H1 (cell line): ENCODE measurements around the gene ZNF595. TPM values are rescaled to one million over a fixed set of nuclear protein-coding genes. Genes with fewer than 3 reads are reported as not detected.

Source experiments
- CHD2 ChIP-seq: IDR thresholded peaks from 2 replicates; pipeline ENCODE4 v1.6.1; 2012; ENCODE audit warnings: low read length, improper control_type of control experiment
- CHD7 ChIP-seq: fragments of 300-600 bp; sonication (generic); IDR thresholded peaks from 2 replicates; pipeline ENCODE4 v1.7.1; 2012; ENCODE audit warnings: low read length, moderate library complexity, mild to moderate bottlenecking, inconsistent platforms; ENCODE audit not compliant: insufficient replicate concordance
- CREB1 ChIP-seq: IDR thresholded peaks from 2 replicates; pipeline ENCODE4 v1.6.1; 2012; ENCODE audit warnings: inconsistent platforms
- EP300 ChIP-seq, 2 experiments: IDR thresholded peaks; 1 replicate in 1 of 2; 2 replicates in 1 of 2; pipeline ENCODE4 v1.6.1; 2011 to 2012; ENCODE audit warnings: low read depth in 2 of 2, low read length in 2 of 2, mild to moderate bottlenecking in 2 of 2, borderline replicate concordance in 1 of 2, inconsistent platforms in 1 of 2, moderate library complexity in 1 of 2
- MAFK ChIP-seq: IDR thresholded peaks from 2 replicates; pipeline ENCODE4 v1.6.1; 2012; ENCODE audit warnings: low read depth, mild to moderate bottlenecking, improper control_type of control experiment, low read length
- PHF8 ChIP-seq: fragments of 200-600 bp; sonication (generic); conservative IDR thresholded peaks from 2 replicates; pipeline ENCODE4 v1.7.1; 2012; ENCODE audit warnings: low read depth, mild to moderate bottlenecking, inconsistent platforms, low read length, moderate library complexity
- POLR2A ChIP-seq, 2 experiments: IDR thresholded peaks; 1 replicate in 1 of 2; 2 replicates in 1 of 2; pipeline ENCODE4 v1.6.1; 2011; ENCODE audit warnings: low read depth in 2 of 2, low read length in 2 of 2, mild to moderate bottlenecking in 2 of 2; ENCODE audit errors: control extremely low read depth in 1 of 2
- SAP30 ChIP-seq: fragments of 300-600 bp; sonication (generic); IDR thresholded peaks from 2 replicates; pipeline ENCODE4 v1.7.1; 2012; ENCODE audit warnings: low read length, moderate library complexity, mild to moderate bottlenecking, inconsistent platforms; ENCODE audit not compliant: insufficient read depth, insufficient replicate concordance
- SP1 ChIP-seq: IDR thresholded peaks from 2 replicates; pipeline ENCODE4 v1.6.1; 2011; ENCODE audit warnings: low read depth, low read length
- SP2 ChIP-seq: IDR thresholded peaks from 2 replicates; pipeline ENCODE4 v1.6.1; 2012; ENCODE audit warnings: mild to moderate bottlenecking, low read length, inconsistent platforms
- polyA plus RNA-seq, 7 experiments: library from polyadenylated mRNA; depleted of rRNA in 3 of 7; stranded (reverse) in 5 of 7; unstranded in 2 of 7; fragments of >200 nt in 5 of 7; fragments of 200-250 nt in 2 of 7; gene quantifications; 1 replicate in 5 of 7; 2 replicates in 1 of 7; 4 replicates in 1 of 7; pipeline versions ENCODE4 v1.2.1 to v1.2.3, GENCODE V29; 2011 to 2013; ENCODE audit warnings: missing spikeins in 2 of 7, mixed read lengths in 2 of 7
- total RNA-seq: library from RNA; stranded (reverse); fragmentation: NEBNext Ultra II Directional; extraction: Animal tissue kit (Norgen Biotek cat#: 25700); gene quantifications from 2 replicates; pipeline ENCODE4 v1.2.1, GENCODE V29; 2021

Gene ZNF595
- total and polyA plus RNA-seq, 2 of the 8 experiments (the other 6 are each of a cell fraction or from before 2014, with no cell fraction given) = 3.3 to 22.5 TPM

DNA sequence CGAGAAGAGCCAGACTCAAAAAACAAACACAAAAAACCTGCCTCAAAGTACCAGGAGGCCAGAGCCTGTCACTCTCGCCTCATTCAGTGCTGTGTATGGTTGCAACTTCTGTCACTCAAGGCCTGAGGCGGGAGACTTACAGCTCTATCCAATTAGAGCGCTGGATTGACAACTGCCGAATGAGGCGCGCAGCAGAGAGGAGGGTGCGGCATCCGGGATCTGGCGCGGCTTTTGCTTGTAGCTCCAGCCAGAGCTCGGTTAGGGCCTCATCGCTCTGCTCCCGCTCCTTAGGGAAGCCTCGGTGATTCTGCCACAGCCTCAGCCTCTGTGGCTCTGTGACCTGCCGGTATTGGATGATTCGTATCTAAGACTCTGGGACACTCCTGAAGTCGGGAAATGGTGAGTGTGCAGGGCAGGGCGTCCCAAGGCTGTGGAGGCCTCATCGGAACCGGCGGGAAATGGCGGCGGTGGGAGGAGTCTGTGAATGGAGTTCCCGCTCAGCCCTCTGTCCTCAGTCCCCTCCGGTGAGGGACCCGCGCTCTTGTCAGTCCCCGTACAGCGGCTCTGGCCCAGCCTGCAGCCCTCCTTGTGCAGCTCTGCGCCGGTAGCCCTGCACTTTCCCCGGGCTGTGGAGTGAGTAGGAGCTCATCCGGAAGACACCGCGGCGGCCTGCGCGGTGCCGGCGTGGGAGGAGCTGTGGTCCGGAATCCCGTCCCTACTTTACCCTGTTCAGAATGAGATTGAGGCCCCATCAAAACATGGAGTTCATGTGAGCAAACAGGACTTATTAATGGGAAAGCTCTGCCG, 71.4 kb downstream of the ZNF595 start, which contains the start of gene ZNF718 (continued):
- TF ChIP-seq CHD7 (no peak), PHF8 (peak; percentile 98), EP300 (IDR thresholded peaks at IDR 0.05; ENCODE audit: borderline replicate concordance in 1 of 2, low read depth in 2 of 2, low read length in 2 of 2) (no peak), CREB1 (peak; percentile 81), SP2 (peak; percentile 82), CHD2 (peak; percentile 92), SAP30 (peak; percentile 51), POLR2A (IDR thresholded peaks at IDR 0.05; ENCODE audit: control extremely low read depth in 1 of 2, low read depth in 2 of 2, low read length in 2 of 2) (peak; percentile 99), MAFK (no peak), SP1 (peak; percentile 99)
